ENCODE measurements around the gene OTOP2. TPM values are rescaled to one million over a fixed set of nuclear protein-coding genes. Genes with fewer than 3 reads are reported as not detected.
A peak's percentile ranks its signal among the peaks of the same experiment; 100 is the strongest.

OTOP2 gene
- not detected for total RNA-seq
- long read RNA-seq: 0 reads

- Histone ChIP-seq H3K36me3 (no peaks in the 10 kb centered on the region), H3K27ac (replicated peaks) (no peak within 1 kb of the TSS), H3K9me3 (replicated peaks) (no peaks in the 10 kb centered on the region), H3K4me3 (peak within 1 kb of the TSS; percentile 53), H3K4me1 (peaks cover 26% of the 10 kb centered on the region), H3K27me3 (ENCODE audit: low read depth) (peaks cover 100% of the 10 kb centered on the region)
- intact Hi-C loops (cut with micrococcal nuclease): no loop called here
- DNase-seq: peak; percentile 35
- no peak for TF ChIP-seq CTCF (IDR thresholded peaks at IDR 0.05; ENCODE audit: borderline replicate concordance)
Measured at GRCh38 chr17:74924250-74924948, at the start of gene OTOP2. OTOP2 (plus strand) TSS chr17:74924273; CDS start chr17:74924633, 360 bp downstream.

- Histone ChIP-seq H3K36me3 (no peaks in the 10 kb centered on the region), H3K4me3 (no peak overlapping the region), H3K27ac (replicated peaks) (no peak overlapping the region), H3K4me1 (peaks cover 45% of the 10 kb centered on the region), H3K27me3 (ENCODE audit: low read depth) (no peaks in the 10 kb centered on the region), H3K9me3 (replicated peaks) (no peaks in the 10 kb centered on the region)
- DNase-seq: no peak
- no peak for TF ChIP-seq CTCF (IDR thresholded peaks at IDR 0.05; ENCODE audit: borderline replicate concordance)
- intact Hi-C loops (cut with micrococcal nuclease): no loop called here
Measured at GRCh38 chr17:74874615-74875037, 49.4 kb upstream of the OTOP2 start.

GRCh38 chr17:74875155-74875976, 48.7 kb upstream of the OTOP2 start:
- Histone ChIP-seq H3K4me3 (no peak overlapping the region), H3K36me3 (no peaks in the 10 kb centered on the region), H3K9me3 (replicated peaks) (no peaks in the 10 kb centered on the region), H3K4me1 (peaks cover 45% of the 10 kb centered on the region), H3K27me3 (ENCODE audit: low read depth) (no peaks in the 10 kb centered on the region), H3K27ac (replicated peaks) (no peak overlapping the region)
- intact Hi-C loops (cut with micrococcal nuclease): no loop called here
- DNase-seq: no peak
- TF ChIP-seq CTCF (IDR thresholded peaks at IDR 0.05; ENCODE audit: borderline replicate concordance): no peak

- H3K4me3 ChIP-seq: no peak overlapping the region
- no peaks in the 10 kb centered on the region for H3K27me3 ChIP-seq (ENCODE audit: low read depth)
- TF ChIP-seq CTCF (IDR thresholded peaks at IDR 0.05; ENCODE audit: borderline replicate concordance): no peak
- DNase-seq: no peak
- intact Hi-C loops (cut with micrococcal nuclease): no loop called here
- no peaks in the 10 kb centered on the region for H3K36me3 ChIP-seq
- no peak overlapping the region for H3K27ac ChIP-seq (replicated peaks)
- no peaks in the 10 kb centered on the region for H3K9me3 ChIP-seq (replicated peaks)
- H3K4me1 ChIP-seq: peaks cover 45% of the 10 kb centered on the region
Measured at GRCh38 chr17:74875977-74876593, 48.0 kb upstream of the OTOP2 start.
